ENCODE results near the gene TMEM184B.

DNA sequence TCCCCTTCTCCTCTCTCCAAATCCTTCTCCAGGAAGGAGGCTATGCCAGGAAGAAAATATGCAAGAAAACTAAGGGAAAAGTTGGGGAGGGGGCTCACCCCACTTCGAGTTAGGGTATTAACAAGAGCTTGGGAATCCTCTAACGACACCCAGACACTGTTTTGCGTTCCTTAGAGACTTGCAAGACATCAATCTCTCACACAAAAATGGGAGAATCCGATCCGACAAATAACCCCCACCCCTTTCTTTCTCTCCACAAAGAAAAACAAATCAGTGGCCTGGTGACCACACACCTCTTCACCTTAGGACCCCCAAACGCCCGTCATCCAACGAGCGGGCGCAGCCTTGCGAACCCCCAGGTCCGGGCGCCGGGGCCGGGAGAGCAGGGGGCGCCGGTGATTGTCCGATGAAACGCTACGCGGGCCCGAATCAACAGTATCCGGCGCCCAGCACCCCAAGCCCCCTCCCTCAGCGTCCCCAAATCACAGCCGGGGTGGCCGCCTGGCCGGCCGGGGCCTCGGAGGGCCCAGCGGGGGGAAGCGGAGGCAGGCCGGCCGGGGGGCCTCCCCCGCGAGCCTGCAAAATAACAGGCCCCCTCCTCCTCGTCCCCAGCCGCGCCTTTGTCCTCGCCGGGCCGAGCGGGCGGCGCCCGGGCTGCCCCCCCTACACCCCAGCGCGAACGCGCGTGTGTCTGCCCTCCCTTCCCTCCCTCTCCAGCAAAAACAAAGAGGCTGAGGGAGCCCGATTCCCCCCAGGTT lies 43.7 kb upstream of the TMEM184B start:
- TF ChIP-seq, protein P1, sequence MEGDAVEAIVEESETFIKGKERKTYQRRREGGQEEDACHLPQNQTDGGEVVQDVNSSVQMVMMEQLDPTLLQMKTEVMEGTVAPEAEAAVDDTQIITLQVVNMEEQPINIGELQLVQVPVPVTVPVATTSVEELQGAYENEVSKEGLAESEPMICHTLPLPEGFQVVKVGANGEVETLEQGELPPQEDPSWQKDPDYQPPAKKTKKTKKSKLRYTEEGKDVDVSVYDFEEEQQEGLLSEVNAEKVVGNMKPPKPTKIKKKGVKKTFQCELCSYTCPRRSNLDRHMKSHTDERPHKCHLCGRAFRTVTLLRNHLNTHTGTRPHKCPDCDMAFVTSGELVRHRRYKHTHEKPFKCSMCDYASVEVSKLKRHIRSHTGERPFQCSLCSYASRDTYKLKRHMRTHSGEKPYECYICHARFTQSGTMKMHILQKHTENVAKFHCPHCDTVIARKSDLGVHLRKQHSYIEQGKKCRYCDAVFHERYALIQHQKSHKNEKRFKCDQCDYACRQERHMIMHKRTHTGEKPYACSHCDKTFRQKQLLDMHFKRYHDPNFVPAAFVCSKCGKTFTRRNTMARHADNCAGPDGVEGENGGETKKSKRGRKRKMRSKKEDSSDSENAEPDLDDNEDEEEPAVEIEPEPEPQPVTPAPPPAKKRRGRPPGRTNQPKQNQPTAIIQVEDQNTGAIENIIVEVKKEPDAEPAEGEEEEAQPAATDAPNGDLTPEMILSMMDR (IDR thresholded peaks at IDR 0.05) = no peak
- peak in 1 of 2 donors; percentile 76 for TF ChIP-seq POLR2A (IDR thresholded peaks at IDR 0.05)
- TF ChIP-seq EP300 (IDR thresholded peaks at IDR 0.05) = peak in 1 of 2 donors; percentile 63
